ENCODE measurements around the gene HES1.

DNA sequence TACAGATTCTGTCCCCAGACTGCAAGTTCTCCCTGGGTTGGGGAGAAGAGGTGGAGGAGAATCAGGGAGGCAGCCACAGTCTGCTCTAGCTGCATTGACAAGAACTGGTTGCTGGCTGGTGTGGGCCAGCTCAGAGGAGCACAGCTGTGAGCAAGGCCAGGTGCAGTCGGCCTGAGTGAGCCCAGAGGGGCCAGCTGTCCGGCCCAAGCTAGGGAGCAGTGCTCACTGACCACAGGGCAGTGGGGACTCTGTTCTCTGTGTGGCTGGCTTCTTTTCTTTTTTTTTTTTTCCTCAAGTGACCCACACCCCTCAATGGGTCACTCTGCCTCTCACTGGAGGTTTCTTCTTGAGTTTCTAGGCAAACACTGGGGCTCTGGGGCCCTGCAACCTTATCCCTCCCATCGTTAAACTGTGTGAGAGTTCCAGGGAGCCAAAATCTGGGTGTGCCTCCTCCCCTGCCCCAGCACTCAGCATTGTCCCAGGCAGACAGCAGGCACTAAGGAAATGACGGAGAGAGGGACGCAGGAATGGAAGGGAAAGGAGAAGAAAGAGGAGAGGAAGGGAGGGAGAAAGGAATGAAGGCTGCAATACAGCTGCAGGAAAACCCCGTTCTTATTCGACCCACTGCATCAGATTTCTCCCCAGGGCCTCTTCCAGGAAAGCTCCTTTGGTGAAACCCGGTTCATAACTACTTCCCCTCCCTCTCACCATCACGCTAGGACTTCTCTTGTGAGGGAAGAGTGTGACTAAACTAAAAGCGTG, 37.7 kb upstream of the HES1 start:
- TF ChIP-seq, protein P1, sequence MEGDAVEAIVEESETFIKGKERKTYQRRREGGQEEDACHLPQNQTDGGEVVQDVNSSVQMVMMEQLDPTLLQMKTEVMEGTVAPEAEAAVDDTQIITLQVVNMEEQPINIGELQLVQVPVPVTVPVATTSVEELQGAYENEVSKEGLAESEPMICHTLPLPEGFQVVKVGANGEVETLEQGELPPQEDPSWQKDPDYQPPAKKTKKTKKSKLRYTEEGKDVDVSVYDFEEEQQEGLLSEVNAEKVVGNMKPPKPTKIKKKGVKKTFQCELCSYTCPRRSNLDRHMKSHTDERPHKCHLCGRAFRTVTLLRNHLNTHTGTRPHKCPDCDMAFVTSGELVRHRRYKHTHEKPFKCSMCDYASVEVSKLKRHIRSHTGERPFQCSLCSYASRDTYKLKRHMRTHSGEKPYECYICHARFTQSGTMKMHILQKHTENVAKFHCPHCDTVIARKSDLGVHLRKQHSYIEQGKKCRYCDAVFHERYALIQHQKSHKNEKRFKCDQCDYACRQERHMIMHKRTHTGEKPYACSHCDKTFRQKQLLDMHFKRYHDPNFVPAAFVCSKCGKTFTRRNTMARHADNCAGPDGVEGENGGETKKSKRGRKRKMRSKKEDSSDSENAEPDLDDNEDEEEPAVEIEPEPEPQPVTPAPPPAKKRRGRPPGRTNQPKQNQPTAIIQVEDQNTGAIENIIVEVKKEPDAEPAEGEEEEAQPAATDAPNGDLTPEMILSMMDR (optimal IDR thresholded peaks at IDR 0.05 in 1 of 3, IDR thresholded peaks at IDR 0.05 in 1 of 3, conservative IDR thresholded peaks at IDR 0.05 in 1 of 3; ENCODE audit: extremely low read depth in 1 of 3, insufficient read depth in 2 of 3, low read length in 3 of 3), result no peak
- no peak for TF ChIP-seq EZH2 (IDR thresholded peaks at IDR 0.05; ENCODE audit: low read length)

Measured in keratinocyte (primary cell).